K562 (cell line): Measurements from ENCODE around the gene PRPSAP1. TPM values are rescaled to one million over a fixed set of nuclear protein-coding genes. Genes with fewer than 3 reads are reported as not detected.

Source experiments
- CCAR2 ChIP-seq: fragments of 200-400 bp; formaldehyde crosslinking; IDR thresholded peaks from 2 replicates; pipeline ENCODE4 v1.6.1; 2017; ENCODE audit warnings: mild to moderate bottlenecking, low read depth, low read length
- CHD4 ChIP-seq: fragments of 200-600 bp; sonication (generic); IDR thresholded peaks from 3 replicates; pipeline ENCODE4 v1.6.1; 2012; ENCODE audit warnings: low read depth, mild to moderate bottlenecking, mixed read lengths, low read length, inconsistent platforms; ENCODE audit not compliant: insufficient read depth, insufficient replicate concordance, poor library complexity, severe bottlenecking
- E2F5 ChIP-seq: sonication (generic); formaldehyde crosslinking; IDR thresholded peaks from 2 replicates; pipeline ENCODE4 v1.8.0; 2022; ENCODE audit warnings: mild to moderate bottlenecking, missing genetic modification reagents
- EGR1 ChIP-seq: fragments of 450-650 bp; conservative IDR thresholded peaks from 2 replicates; pipeline ENCODE4 v1.6.1; 2017; ENCODE audit warnings: mild to moderate bottlenecking
- EP300 ChIP-seq: IDR thresholded peaks from 2 replicates; pipeline ENCODE4 v1.6.1; 2012; ENCODE audit warnings: low read length, improper control_type of control experiment
- EWSR1 ChIP-seq: fragments of 450-650 bp; IDR thresholded peaks from 2 replicates; pipeline ENCODE4 v1.6.1; 2018; ENCODE audit warnings: borderline replicate concordance, mild to moderate bottlenecking, low read depth, moderate library complexity; ENCODE audit not compliant: partially characterized antibody
- FOXA1 ChIP-seq: fragments of 450-650 bp; IDR thresholded peaks from 2 replicates; pipeline ENCODE4 v1.6.1; 2016; ENCODE audit warnings: mild to moderate bottlenecking, borderline replicate concordance
- HBP1 ChIP-seq: fragments of 450-650 bp; formaldehyde crosslinking; IDR thresholded peaks from 2 replicates; pipeline ENCODE4 v1.4.0; 2022; ENCODE audit warnings: missing genetic modification characterization
- LARP7 ChIP-seq: fragments of 450-650 bp; IDR thresholded peaks from 2 replicates; pipeline ENCODE4 v1.6.1; 2016
- MAFG ChIP-seq: fragments of 450-650 bp; conservative IDR thresholded peaks from 2 replicates; pipeline ENCODE4 v1.6.1; 2016; ENCODE audit warnings: missing genetic modification characterization, missing compliant biosample characterization
- MTA3 ChIP-seq: fragments of 450-650 bp; formaldehyde crosslinking; IDR thresholded peaks from 2 replicates; pipeline ENCODE4 v1.6.1; 2017; ENCODE audit warnings: mild to moderate bottlenecking, borderline replicate concordance
- NKRF ChIP-seq: fragments of 450-650 bp; IDR thresholded peaks from 2 replicates; pipeline ENCODE4 v1.6.1; 2016; ENCODE audit warnings: borderline replicate concordance
- PCBP1 ChIP-seq: fragments of 200-400 bp; formaldehyde crosslinking; IDR thresholded peaks from 2 replicates; pipeline ENCODE4 v1.6.1; 2018; ENCODE audit warnings: mild to moderate bottlenecking, low read depth, low read length; ENCODE audit not compliant: poor library complexity, severe bottlenecking
- PHTF2 ChIP-seq: fragments of 250-450 bp; sonication (Bioruptor Pico); IDR thresholded peaks from 2 replicates; pipeline ENCODE4 v1.5.0; 2021; ENCODE audit warnings: mild to moderate bottlenecking
- SIX5 ChIP-seq, 2 experiments: IDR thresholded peaks; 2 replicates each; pipeline ENCODE4 v1.6.1; 2011; ENCODE audit warnings: low read length in 2 of 2, borderline replicate concordance in 1 of 2, low read depth in 1 of 2, mild to moderate bottlenecking in 1 of 2, moderate library complexity in 1 of 2; ENCODE audit not compliant: insufficient read depth in 1 of 2
- SREBF1 ChIP-seq: fragments of 150-350 bp; IDR thresholded peaks from 2 replicates; pipeline ENCODE4 v1.6.1; 2014; ENCODE audit warnings: antibody characterized with exemption, low read depth, low read length, borderline replicate concordance
- U2AF1 ChIP-seq: fragments of 200-400 bp; formaldehyde crosslinking; optimal IDR thresholded peaks from 2 replicates; pipeline ENCODE3; 2017; ENCODE audit warnings: mild to moderate bottlenecking, low read depth, low read length, moderate library complexity
- USF2 ChIP-seq: sonication (generic); formaldehyde crosslinking; IDR thresholded peaks from 2 replicates; pipeline ENCODE4 v1.5.0; 2020; ENCODE audit warnings: missing genetic modification reagents
- ZBTB12 ChIP-seq: fragments of 250-450 bp; sonication (Bioruptor Pico); IDR thresholded peaks from 2 replicates; pipeline ENCODE4 v1.4.0; 2020
- ZNF79 ChIP-seq: fragments of 250-450 bp; sonication (Bioruptor Pico); IDR thresholded peaks from 2 replicates; pipeline ENCODE4 v1.4.0; 2020; ENCODE audit warnings: low read depth, mild to moderate bottlenecking, moderate library complexity
- ZZZ3 ChIP-seq: fragments of 450-650 bp; IDR thresholded peaks from 2 replicates; pipeline ENCODE4 v1.6.1; 2016; ENCODE audit warnings: antibody characterized with exemption, mild to moderate bottlenecking, moderate library complexity
- polyA plus RNA-seq, 8 experiments: library from polyadenylated mRNA; depleted of rRNA in 4 of 8; stranded (reverse) in 5 of 8; unstranded in 3 of 8; fragments of >200 nt; fragmentation: Nextera tagmentation in 2 of 8; fragmentation: Illumina TruSeq in 1 of 8; extraction: Ambion mirVana in 2 of 8; extraction: Trizol in 1 of 8; gene quantifications; 2 replicates each; pipeline versions ENCODE4 v1.2.1 to v1.2.3, GENCODE V29; 2011 to 2014; ENCODE audit warnings: inconsistent platforms in 1 of 8, missing spikeins in 1 of 8
- total RNA-seq, 7 experiments: library from RNA; depleted of rRNA in 6 of 7; stranded (reverse); fragments of >200 nt in 6 of 7; fragmentation: Illumina TruSeq in 2 of 7; extraction: Trizol in 2 of 7; gene quantifications; 2 replicates each; pipeline versions ENCODE4 v1.2.1 to v1.2.3, GENCODE V29; 2011 to 2021; ENCODE audit warnings: low replicate concordance in 1 of 7

The PRPSAP1 gene
- total and polyA plus RNA-seq, 9 of the 15 experiments (the other 6 are each of a cell fraction or from before 2014, with no cell fraction given), result 21.9 to 77.1 (median 40.8) TPM

- TF ChIP-seq NKRF (no peak), SIX5 (IDR thresholded peaks at IDR 0.05; ENCODE audit: borderline replicate concordance in 1 of 2, insufficient read depth in 1 of 2, low read depth in 1 of 2, low read length in 2 of 2) (no peak), USF2 (CRISPR knock-in tag) (peak; percentile 81), ZZZ3 (no peak), MTA3 (peak; percentile 83), CCAR2 (no peak), FOXA1 (no peak), EWSR1 (no peak), ZBTB12 (CRISPR knock-in tag) (no peak), PCBP1 (no peak), MAFG (tag) (no peak), PHTF2 (CRISPR knock-in tag) (no peak), LARP7 (no peak), U2AF1 (no peak), E2F5 (CRISPR knock-in tag) (peak; percentile 84), SREBF1 (no peak), HBP1 (CRISPR knock-in tag) (0 out of 2 replicates have a peak, but pooled peaks have one; percentile 43), EGR1 (0 out of 2 replicates have a peak, but pooled peaks have one; percentile 6), ZNF79 (CRISPR knock-in tag) (no peak), EP300 (no peak), CHD4 (no peak)
These were observed 32.4 kb upstream of the PRPSAP1 start (continued) for GRCh38 chr17:76385892-76386786.
